GM21786 (cell line): ENCODE results near the gene VKORC1.
"Not testable (repeated sequence)": the region's sequence is repeated elsewhere in the genome, so short reads cannot be mapped to it uniquely, and the experiment has no call there.

Experiments
- ATAC-seq: cut with Tn5 transposase; IDR thresholded peaks from one replicate; pipeline ENCODE4 v1.9.1; 2021; ENCODE audit not compliant: unreplicated experiment

The VKORC1 gene

DNA sequence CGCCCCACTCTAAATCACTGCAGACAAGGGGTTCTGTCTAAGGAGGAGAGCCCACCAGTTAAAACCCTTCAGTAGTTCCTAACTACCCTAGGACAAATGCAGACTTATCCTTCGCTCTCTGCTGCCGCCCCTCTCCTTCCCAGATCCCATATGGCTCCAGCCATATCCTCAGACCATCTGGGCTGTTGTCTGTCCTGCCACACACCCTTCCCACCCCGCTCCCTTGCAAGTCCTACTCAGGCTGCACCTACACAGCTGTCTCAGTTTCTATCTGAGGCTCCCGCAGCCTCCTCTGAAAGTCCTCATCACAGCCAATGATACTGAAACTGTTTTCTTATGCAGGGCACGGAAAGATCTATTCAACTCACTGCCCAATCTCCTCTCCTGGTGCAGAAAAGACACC lies 12.9 kb upstream of the VKORC1 start:
- peak; percentile 52 for ATAC-seq

DNA sequence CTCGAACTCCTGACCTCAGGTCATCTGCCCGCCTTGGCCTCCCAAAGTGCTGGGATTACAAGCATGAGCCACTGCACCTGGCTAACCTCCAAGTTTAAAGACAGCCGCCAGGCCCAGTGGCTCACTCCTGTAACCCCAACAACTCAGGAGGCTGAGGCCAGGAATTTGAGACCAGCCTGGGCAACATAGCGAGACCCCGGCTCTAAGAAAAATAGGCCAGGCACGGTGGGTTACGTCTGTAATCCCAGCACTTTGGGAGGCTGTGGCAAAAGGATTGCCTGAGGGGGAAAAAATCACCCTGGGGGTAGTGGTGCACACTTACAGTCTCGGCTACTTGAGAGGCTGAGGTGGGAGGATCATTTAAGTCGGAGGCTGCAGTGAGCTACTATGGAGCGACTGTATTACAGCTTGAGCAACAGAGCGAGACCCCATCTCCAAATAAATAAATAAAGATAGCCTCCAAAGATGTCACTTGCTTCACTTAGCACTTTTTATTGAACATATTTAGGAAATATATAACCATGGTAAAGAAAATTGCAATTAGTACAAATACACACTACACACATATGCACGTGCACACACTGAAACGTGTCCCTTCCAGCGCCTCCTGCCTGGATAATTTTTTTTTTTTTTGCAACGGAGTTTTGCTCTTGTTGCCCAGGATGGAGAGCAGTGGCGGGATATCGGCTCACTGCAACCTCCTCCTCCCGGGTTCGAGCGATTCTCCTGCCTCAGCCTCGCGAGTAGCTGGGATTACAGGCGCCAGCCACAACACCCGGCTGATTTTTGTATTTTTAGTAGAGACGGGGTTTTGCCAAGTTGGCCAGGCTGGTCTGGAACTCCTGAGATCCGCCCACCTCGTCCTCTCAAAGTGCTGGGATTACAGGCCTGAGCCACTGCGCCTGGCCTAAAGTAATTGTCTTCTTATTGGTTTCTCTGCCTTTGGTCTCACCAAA lies 12.2 kb upstream of the VKORC1 start:
- no peak for ATAC-seq

DNA sequence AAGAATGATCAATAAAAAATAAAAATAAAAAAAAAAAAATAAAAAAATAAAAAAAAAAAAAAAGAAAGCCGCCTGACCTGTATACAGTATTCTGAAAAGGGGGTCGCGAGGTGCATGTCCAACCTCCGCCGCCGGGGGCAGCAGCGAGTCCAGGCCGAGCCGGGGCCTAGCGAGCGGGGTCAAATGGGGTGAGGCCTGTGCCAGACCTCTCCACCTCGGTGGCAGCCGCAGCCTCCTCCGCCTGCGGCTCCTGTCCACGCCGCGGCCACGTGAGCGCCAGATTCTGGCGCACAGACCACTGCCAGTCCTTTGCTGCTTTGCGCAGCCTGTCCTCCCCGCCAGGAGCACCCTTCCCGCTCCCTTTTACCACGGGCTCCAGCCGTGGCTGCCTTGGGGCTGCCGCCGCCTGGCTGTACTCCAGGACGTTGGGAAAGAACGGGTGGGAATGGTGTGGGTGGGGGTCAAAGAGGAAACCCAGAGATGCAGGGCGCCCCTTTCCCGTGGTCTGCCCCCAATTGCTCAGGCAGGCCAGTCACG lies 11.1 kb upstream of the VKORC1 start:
- no peak for ATAC-seq

DNA sequence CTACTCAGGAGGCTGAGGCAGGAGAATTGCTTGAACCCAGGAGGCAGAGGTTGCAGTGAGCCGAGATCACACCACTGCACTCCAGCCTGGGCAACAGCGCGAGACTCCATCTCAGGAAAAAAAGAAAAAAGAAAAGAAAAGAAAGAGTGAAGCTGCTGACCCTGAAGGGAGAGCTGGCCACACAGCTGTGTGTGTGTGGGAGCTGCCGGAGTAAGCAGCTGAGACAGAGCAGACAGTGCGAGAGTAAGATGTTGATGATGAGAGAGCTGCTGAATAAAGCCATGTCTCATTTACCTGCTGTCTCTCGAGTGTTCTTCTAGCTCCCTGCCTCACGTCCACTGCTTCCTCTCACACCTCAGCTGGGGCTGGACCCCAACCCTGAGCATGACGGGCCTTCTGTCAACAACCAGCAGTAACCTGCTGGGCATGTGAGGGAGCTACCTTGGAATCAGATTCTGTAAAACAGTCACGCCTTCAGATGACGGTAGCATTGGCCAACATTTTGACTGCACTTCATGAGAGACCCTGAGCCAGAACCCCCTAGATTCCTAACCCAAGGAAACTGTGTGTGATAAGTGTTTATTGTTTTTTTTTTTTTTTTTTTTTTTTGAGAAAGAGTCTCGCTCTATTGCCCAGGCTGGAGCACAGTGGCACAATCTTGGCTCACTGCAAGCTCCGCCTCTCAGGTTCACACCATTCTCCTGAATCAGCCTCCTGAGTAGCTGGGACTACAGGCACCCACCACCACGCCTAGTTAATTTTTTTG lies 6.5 kb upstream of the VKORC1 start:
- ATAC-seq = not testable (repeated sequence)

DNA sequence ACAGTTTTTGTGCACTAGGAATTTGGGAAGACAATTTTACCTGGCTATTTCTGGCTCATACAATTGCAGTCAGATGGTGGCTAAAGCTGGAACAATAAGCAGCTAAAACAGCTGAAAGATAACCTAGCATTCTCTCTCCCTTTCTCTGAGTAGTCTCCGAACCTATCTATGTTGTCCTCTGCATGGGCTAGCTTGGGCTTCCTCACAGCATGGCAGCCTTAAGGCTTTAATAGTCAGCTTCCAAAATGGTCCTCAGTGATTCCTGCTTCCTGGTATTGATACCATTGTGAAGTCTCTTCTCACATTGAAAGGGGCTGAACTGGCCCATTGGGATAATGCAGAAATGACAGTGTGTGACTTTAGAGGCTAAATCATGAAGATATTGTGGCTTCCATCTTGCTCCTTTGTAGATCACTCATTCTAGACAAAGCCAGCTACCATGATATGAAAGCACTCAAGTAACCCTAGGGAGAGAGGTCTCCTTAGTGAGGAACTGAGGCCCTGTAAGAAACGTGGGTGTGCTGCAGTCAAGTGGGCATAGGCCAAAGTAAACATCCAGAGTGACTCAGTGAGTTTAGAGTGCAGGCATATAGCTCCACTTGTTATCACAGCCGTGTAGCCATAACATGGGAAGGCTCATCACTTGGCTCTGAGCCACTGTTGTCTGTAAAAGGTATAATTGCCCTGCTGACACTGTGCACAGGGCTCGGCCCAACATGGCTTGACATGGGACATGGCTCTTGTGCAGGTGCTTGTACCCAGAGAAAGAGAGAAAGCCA lies 5.5 kb upstream of the VKORC1 start:
- ATAC-seq = no peak

DNA sequence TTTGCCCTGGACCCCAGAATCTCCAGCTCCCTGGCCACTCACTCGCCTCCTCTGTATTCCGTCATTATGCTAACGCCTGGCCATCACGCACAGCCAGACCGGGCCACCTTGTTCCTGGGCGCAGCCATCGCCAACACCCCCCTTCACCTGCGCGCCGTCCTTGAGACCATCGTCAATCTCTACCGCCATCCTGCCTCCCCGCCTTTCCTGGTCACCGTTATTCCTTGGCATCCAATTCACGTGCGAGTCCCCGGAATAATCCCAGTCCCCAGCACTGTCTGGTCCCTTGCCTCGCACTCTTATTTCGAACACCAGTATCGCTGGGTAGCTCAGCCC lies 541 bp downstream of the VKORC1 start:
- no peak for ATAC-seq

DNA sequence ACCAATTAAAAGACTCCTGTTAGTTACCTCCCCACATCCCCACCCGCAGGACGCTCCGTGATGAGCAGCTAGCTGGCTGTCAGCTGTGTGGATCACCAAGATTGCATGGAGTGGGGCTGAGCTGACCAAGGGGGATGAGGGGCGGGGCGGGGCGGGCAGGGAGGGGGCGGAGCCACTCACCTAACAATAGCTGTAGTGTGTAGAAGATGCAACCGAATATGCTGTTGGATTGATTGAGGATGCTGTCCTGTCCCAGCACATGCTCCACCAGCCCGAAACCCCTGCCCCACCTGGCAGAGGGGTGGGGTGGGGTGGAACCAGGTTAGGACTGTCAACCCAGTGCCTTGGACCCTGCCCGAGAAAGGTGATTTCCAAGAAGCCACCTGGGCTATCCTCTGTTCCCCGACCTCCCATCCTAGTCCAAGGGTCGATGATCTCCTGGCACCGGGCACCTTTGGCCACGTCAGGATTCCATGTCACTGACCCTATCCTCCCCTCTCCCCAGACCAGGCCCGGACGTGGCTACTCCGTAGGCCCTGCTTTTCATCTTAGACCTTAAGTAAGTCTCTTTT lies 1.4 kb downstream of the VKORC1 start:
- no peak for ATAC-seq

DNA sequence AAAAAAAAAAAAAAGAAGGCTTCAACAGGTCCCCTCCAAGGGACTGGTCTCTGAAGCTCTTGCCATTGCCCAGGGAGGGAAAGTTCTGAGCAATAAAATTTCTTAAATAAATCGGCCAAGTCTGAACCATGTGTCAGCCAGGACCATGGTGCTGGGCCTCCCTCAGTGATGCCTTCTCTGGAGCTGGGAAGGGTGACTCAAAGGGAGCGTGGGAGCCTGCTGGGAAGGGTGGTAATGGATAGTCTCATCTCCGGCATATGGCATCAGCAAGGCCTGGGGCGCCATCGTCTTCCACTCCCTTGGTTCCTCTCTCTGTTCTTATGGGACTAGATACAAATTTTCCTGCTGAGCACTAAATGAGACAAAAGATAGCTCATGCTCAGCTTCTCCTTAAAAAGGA lies 2.3 kb downstream of the VKORC1 start:
- no peak for ATAC-seq

DNA sequence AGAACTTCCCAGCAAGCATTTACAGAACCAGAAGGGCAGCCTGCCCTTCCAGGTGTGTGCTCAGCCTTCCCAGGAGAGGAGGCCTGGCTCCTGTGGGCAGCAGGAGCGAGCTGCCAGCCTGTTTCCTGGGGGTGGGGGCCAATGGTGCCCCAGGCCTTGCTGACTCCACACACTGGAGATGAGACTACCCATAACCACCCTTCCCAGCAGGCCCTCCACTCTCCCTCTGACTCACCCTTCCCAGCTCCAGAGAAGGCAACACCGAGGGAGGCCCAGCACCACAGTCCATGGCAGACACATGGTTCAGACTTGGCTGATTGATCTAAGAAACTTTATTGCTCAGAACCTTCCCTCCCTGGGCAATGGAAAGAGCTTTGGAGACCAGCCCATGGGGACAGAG lies 4.1 kb downstream of the VKORC1 start:
- ATAC-seq = no peak

DNA sequence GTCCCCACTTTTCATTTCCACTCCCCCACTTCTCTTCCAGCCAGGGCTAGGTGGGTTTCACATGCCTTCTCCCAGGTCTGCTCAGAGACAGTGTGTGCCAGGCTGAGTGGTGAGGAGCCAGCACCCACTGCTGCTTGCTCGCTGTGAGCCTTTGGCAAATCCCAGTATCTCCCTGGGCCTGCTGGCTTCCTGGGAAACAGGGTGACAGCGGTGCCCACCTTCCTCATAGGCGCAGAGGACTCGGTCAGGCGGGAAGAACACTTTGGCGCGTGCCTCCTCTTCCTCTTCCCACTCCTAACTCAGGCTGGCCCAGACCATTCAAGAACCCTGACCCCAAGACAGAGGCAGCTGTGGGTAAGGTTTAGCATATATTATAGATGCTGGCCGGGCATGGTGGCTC lies 5.4 kb downstream of the VKORC1 start:
- ATAC-seq = no peak

DNA sequence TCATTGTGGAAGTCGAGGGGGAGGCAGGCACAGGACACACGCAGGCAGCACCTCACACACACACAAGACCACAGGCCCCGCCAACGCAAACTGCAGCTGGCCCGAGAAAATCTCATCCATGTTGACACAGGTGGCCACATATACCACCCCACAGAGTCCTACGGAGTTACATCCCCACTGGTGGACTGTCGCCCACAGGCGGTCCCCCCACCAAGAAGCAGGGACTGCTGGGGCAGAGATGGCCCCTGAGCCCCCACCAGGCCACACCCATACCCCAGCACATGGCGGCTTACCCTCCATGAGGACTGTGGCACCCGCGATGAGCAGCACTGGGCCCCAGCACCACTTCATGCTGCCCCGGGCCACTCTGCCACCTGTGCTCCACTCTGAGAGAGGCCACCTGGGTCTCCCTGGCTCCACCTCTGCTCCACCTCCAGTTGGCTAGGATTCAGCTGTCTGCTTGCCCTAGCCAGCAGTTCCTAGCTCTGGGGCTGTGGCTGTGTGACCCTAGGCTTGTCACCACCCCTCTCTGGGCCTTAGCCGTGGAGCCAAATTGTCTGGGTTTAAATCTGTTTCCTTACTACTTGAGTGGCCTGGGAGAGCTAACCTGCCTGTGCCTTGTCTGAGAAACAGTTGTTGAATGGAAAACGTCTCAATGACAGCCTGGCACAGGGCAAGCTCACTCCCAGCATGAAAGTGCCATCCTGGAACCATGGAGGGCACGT lies 6.0 kb downstream of the VKORC1 start, which contains the start of gene PRSS53:
Gene PRSS53, minus strand, starts transcription at position 485 of the 725 bp plus-strand sequence. Its CDS starts 134 bp downstream, at position 351.
- ATAC-seq = no peak

DNA sequence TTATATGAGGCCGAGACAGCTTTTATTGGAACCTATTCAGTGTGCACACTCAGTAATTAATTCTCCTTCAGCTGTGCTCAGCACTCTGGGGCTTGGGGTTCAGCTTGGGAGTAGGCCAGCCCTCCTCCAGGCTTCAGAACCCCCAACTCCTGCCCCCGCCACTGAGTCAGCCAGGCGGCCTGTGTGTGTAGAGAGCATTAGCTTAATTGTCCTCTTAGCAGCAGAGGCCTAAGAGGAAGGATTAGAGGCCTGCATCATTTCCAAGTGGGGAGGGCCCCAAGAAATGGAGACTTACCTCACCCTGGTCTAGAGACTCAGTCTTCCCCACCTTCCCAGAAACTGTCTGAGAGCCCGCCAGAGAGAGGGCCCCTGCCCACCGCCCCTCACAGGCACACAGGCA lies 6.6 kb downstream of the VKORC1 start:
- no peak for ATAC-seq

DNA sequence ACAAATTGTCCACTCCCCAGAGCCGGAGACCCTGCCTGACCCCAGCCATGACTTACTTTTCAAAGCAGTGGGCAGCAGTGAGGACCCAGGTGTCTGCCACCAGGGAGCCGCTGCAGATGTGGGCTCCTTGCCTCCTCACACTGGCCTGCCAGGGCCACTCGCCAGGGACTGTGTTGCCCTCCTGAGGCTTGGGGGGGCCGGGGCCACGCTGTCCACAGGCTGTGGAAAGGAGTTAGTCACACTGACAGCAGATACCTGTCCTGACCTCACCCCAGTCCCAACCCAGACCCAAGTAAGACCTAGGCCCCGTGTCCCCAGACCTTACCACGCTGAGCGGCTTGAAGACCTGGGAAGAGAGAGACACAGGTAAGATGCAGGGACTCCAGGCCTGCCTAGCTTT lies 7.1 kb downstream of the VKORC1 start:
- ATAC-seq = no peak

DNA sequence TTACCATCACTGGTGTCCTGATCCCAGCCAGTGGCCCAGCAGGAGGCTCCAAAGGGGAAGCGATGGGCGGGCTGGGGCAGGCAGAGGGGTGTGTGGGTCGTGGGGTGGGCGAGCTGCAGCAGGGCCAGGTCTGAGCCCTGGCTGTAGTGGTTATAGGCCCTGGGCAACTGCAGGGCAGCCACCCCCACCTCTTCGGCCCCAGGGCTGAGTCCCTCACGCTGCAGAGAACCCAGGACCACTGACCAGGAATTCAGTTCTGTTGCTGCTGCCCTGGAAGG lies 8.0 kb downstream of the VKORC1 start:
- ATAC-seq = no peak

DNA sequence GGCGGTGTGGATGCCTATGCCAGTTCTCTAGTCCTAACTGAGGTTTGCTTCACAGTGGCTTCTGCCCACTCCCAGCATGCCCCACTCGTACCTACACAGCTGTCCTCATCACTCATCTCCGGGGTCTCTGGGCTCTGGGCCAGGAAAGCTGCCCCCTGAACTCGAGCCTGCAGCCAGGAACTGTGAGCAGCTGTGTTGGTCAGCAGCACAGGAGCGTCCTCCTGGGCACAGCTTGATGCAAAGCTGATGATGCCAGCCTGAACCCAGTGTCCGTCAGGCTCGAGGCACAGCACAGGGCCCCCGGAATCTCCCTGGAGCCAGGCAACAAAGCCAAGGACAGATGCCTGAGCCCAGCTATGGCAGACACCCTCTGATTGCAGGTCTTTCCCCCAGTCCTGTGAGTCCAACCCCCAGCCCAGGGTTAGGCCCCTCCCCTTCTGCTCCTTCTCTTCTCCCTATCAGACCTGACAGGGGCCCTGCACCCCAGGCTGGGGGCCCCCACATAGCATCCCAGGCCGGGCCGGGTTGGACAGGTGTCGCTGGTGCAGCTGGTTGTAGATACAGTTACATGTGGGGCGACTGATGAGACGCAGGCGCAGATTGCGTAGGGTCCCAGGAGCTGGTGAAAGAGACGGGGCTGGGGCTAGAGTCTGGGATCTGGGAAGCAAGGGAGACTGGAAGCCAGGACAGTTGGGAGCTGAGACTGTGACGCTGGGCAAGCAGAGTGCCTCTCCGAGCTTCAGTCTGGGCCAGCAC lies 8.5 kb downstream of the VKORC1 start:
- no peak for ATAC-seq

DNA sequence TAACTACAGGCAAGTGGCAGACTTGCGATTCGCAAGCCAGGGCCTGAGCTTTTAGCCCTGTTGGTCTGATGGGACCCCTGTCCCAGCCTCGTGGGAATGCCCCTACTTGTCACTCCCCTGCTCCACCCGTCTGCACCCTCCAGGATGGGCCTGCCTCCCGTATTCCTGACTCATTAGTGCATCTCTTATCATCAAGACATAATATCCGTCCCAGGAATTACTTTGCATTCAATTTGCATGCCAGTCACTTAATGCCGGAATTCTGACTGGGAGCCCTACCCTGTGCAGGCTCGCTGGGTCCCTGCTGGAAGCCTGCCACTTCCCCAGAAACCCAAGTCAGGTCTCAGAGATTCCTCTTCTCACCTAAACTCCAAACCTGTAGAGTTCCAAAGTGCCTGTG lies 9.2 kb downstream of the VKORC1 start:
- ATAC-seq = no peak

DNA sequence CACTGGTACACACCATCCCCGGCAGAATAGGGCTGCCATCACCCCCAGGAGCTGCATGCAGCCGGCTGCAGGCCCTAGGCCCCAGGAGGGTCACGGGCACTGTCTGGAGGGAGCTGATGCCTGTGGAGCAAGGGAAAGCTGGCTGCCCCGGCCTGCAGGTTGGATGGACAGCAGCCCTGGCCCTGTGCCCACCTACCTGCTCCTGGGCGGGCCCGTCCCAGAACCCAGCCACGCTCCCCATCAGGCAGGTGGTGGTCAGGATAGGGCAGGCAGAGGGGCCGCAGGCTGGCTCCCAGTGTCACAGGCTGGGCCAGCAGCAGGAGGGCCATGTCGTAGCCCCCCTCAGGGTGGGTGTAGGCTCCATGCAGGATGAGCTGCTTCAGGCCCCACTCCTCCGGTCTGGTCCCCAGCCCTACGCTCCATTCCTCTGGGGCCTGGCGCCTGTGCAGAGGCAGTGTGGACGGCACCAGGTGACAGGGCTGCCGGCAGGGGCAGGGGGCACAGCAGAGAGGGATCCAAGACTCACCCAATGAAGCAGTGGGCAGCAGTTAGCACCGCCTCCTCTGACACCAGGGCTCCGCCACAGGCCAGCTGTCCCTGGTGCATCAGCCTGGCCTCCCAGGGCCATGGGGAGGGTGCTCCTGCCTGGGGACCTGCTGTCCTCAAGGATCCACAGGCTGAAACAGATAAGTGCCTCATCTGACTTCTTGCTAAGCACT lies 9.9 kb downstream of the VKORC1 start:
- no peak for ATAC-seq

DNA sequence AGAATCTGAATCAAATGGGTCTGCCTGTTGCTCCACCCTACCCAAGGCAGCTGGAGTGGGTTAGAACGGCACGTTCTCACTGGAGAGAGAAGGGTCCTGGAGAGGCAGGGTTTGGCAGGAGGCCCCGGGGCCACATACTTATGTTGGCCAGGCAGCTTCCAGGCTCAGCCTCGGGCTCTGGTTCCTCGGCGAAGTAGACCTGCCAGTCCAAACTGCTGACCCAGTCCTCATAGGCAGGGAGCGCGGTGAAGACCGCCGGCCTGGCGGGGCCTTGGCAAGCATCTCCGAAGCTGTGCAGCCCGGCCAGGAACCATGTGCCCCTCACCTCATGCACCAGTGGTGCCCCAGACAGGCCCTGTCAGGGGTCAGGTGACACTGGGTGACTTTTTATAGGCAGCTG lies 10.6 kb downstream of the VKORC1 start:
- no peak for ATAC-seq

DNA sequence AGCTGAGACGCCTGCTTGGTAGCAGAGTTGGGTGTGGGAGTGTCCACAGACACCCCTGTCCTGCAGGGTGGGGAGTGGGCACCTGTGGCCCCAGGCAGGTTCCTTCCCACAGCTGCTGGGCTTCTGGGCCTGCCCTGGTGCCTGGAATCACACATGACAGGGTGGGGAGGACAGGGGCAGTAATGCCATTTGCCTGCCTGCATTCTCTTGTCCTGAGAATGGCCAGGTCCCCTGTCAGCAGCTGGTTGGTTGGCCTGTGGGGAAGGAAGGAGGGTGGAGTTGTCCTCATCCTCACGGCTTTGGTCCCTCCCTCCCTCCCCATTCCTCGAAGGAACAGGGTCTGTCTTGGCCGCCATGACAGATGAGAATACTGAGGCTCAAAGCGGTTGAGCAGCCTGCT lies 11.0 kb downstream of the VKORC1 start:
- no peak for ATAC-seq
